CD8-positive, alpha-beta memory T cell (primary cell): ENCODE measurements around the gene LPP. TPM values are rescaled to one million over a fixed set of nuclear protein-coding genes. Genes with fewer than 3 reads are reported as not detected.

ENCODE experiments used
- CTCF ChIA-PET: fragments of 350-600 bp; sonication (Branson Sonifier 250); formaldehyde crosslinking; loops from one replicate; lab custom pipeline; 2021; ENCODE audit warnings: antibody characterized with exemption; lab: Charles Lee
- POLR2A ChIA-PET: fragments of 350-600 bp; sonication (Branson Sonifier 250); formaldehyde crosslinking; loops from one replicate; lab custom pipeline; 2021; ENCODE audit warnings: antibody characterized with exemption; lab: Charles Lee
- DNase-seq, 5 donors: peaks; one replicate each; pipeline versions ENCODE4 v3.0.0 to v3.0.0-alpha.2; 2020 to 2022; ENCODE audit warnings: mixed read lengths in 1 of 5
- H3K27ac ChIP-seq: one replicate; pipeline ENCODE4 v1.7.0; 2013; ENCODE audit warnings: low read depth, mild to moderate bottlenecking, low read length, moderate library complexity
- H3K27me3 ChIP-seq: 2 replicates; pipeline ENCODE4 v1.7.0; 2013; ENCODE audit warnings: low read length, mild to moderate bottlenecking; ENCODE audit not compliant: insufficient read depth, poor library complexity, severe bottlenecking
- H3K36me3 ChIP-seq: 2 replicates; pipeline ENCODE4 v1.7.0; 2013; ENCODE audit warnings: mild to moderate bottlenecking, low read length, moderate library complexity; ENCODE audit not compliant: insufficient read depth
- H3K4me1 ChIP-seq: 2 replicates; pipeline ENCODE4 v1.7.0; 2013; ENCODE audit warnings: mild to moderate bottlenecking, low read length, moderate library complexity; ENCODE audit not compliant: insufficient read depth
- H3K4me3 ChIP-seq: 2 replicates; pipeline ENCODE4 v1.7.0; 2013; ENCODE audit warnings: mild to moderate bottlenecking, low read length
- H3K9me3 ChIP-seq: 2 replicates; pipeline ENCODE4 v1.7.0; 2013; ENCODE audit warnings: mild to moderate bottlenecking, low read length
- H3K27ac Mint-ChIP-seq, 8 donors: one replicate each; pipeline ENCODE4 v1.8.0; 2020 to 2021; ENCODE audit warnings: mixed read lengths in 8 of 8, mild to moderate bottlenecking in 6 of 8, inconsistent platforms in 3 of 8, moderate library complexity in 3 of 8
- H3K27me3 Mint-ChIP-seq, 2 donors: one replicate each; pipeline ENCODE4 v1.8.0; 2020 to 2021; ENCODE audit warnings: mixed read lengths in 2 of 2, mild to moderate bottlenecking in 1 of 2, moderate library complexity in 1 of 2
- H3K36me3 Mint-ChIP-seq, 3 donors: one replicate each; pipeline ENCODE4 v1.8.0; 2020 to 2021; ENCODE audit warnings: mixed read lengths in 3 of 3, inconsistent platforms in 1 of 3, mild to moderate bottlenecking in 1 of 3
- H3K4me1 Mint-ChIP-seq, 3 donors: one replicate each; pipeline ENCODE4 v1.8.0; 2020 to 2021; ENCODE audit warnings: mixed read lengths in 3 of 3, inconsistent platforms in 1 of 3, mild to moderate bottlenecking in 1 of 3
- H3K4me3 Mint-ChIP-seq, 7 donors: one replicate each; pipeline ENCODE4 v1.8.0; 2020 to 2021; ENCODE audit warnings: mixed read lengths in 7 of 7, mild to moderate bottlenecking in 6 of 7, moderate library complexity in 4 of 7, inconsistent platforms in 2 of 7
- H3K9me3 Mint-ChIP-seq, 5 donors: one replicate each; pipeline ENCODE4 v1.8.0; 2020 to 2022; ENCODE audit warnings: mixed read lengths in 5 of 5, mild to moderate bottlenecking in 3 of 5, moderate library complexity in 2 of 5, inconsistent platforms in 1 of 5
- polyA plus RNA-seq: library from polyadenylated mRNA; unstranded; fragments of 300-500 nt; fragmentation: Illumina TruSeq; gene quantifications from one replicate; pipeline ENCODE4 v1.2.3, GENCODE V29; 2021
- total RNA-seq, 2 experiments: library from RNA; stranded (reverse); gene quantifications; one replicate each; pipeline ENCODE4 v1.2.3, GENCODE V29; 2021

The LPP gene
- total and polyA plus RNA-seq, 3 experiments from 2014 or later: 13.4 to 23.5 (median 18.0) TPM

DNA sequence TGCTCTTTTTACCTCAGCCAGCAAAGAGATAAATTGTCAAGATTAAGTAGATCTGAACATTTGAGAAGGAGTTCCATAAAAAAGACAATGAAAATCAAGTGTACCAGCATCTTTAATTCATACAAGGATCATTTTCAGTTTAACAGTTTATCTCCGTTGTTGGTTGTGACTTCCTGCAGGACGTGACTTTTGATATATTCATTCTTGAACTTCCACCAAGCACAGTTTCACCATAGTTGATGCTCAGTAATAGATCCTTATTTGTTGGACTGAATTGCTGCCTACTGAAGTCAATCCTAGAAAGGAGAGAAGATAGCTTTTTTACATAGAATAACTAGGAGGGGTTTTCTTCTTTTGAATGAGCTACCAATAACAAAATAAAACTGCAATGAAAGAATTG, 408.2 kb downstream of the LPP start:
- Histone ChIP-seq H3K4me3 (no peak overlapping the region), H3K9me3 (no peaks in the 10 kb centered on the region), H3K27me3 (no peaks in the 10 kb centered on the region), H3K4me1 (no peaks in the 10 kb centered on the region), H3K36me3 (no peaks in the 10 kb centered on the region), H3K27ac (no peak overlapping the region)
- H3K4me3 Mint-ChIP-seq: peak overlapping the region in 2 of 7 donors; percentile 6 to 20
- H3K27me3 Mint-ChIP-seq: no peaks in the 10 kb centered on the region
- H3K4me1 Mint-ChIP-seq: peaks cover 27 to 49% (median 33%) of the 10 kb centered on the region in 3 donors
- H3K9me3 Mint-ChIP-seq: no peaks in the 10 kb centered on the region
- ChIA-PET POLR2A (no interaction called here), CTCF (no interaction called here)
- peak overlapping the region in 3 of 8 donors; percentile 31 to 66 (median 50) for H3K27ac Mint-ChIP-seq
- DNase-seq: no peak
- H3K36me3 Mint-ChIP-seq: peaks cover 1 to 9% (median 3%) of the 10 kb centered on the region in 3 donors

DNA sequence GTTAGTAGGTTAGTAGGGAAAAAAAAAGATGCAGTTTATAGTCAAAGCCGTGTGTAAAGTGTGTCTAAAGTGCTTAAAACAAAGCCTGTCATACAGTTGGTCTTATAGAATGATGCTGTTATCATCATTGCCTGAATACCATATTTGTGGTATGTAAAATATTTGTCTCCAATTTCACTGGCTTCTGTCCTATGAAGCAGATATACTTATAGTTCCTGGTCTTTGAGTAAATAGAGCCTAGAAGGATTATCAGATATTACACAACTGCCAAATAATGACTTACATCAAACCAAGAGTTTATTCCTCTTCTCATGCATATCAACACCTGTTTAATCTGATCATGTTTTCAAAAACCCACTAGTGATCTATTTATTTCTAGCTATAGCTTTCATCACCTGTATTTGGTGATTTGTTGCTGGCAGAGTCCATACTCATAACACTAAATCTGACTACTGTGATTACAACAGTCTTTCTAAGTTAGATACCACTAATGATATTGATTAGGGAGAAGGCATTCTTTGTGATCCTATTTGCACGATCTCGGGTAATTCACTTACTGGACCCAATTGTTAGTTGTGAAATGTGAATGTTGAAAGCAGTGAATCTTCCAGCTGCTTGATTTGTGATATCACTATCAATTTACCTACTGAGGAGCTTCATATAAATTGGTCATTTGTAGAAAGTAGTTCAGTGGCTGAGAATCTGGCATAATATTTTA, 413.7 kb downstream of the LPP start:
- no peak overlapping the region for H3K4me3 ChIP-seq
- H3K36me3 ChIP-seq: no peaks in the 10 kb centered on the region
- peaks cover 0 to 3% (median 0%) of the 10 kb centered on the region in 3 donors for H3K36me3 Mint-ChIP-seq
- DNase-seq: no peak
- ChIA-PET CTCF (no interaction called here), POLR2A (no interaction called here)
- H3K9me3 ChIP-seq: no peaks in the 10 kb centered on the region
- no peak overlapping the region for H3K27ac ChIP-seq
- H3K4me1 ChIP-seq: no peaks in the 10 kb centered on the region
- no peaks in the 10 kb centered on the region for H3K9me3 Mint-ChIP-seq
- H3K27ac Mint-ChIP-seq: peak overlapping the region in 3 of 8 donors; percentile 29 to 71 (median 40)
- no peaks in the 10 kb centered on the region for H3K27me3 ChIP-seq
- peaks cover 6 to 22% (median 15%) of the 10 kb centered on the region in 3 donors for H3K4me1 Mint-ChIP-seq
- H3K27me3 Mint-ChIP-seq: no peaks in the 10 kb centered on the region
- no peak overlapping the region for H3K4me3 Mint-ChIP-seq

DNA sequence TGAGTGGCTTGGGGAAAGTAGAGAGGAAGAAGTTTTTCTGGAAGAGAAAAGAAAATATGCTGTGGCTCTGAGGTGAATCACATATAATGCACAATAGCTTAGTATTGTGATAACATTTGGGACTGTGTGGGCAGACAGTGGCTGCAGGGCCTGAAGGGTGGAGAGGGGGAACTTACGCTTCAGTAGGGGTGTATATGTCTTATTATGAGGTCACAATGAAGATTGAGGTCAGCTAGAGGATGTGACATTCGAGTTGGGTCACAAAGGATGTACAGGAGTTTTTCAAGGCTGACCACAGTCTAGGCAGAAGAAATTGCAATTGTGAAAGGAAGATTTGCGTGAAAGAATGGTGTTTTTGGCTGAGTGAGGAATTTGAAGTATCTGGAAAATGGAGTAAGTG, 414.8 kb downstream of the LPP start:
- ChIA-PET POLR2A (no interaction called here), CTCF (no interaction called here)
- DNase-seq: peak in 2 of 5 donors; percentile 1 to 44
- no peaks in the 10 kb centered on the region for H3K9me3 Mint-ChIP-seq
- Histone ChIP-seq H3K4me1 (no peaks in the 10 kb centered on the region), H3K36me3 (no peaks in the 10 kb centered on the region), H3K27me3 (no peaks in the 10 kb centered on the region), H3K27ac (no peak overlapping the region), H3K4me3 (no peak overlapping the region), H3K9me3 (no peaks in the 10 kb centered on the region)
- H3K27ac Mint-ChIP-seq: peak overlapping the region in 6 of 8 donors; percentile 38 to 85 (median 48)
- H3K36me3 Mint-ChIP-seq: peaks cover 0 to 3% (median 0%) of the 10 kb centered on the region in 3 donors
- H3K27me3 Mint-ChIP-seq: no peaks in the 10 kb centered on the region
- H3K4me1 Mint-ChIP-seq: peaks cover 6 to 18% (median 17%) of the 10 kb centered on the region in 3 donors
- H3K4me3 Mint-ChIP-seq: peak overlapping the region in 1 of 7 donors; percentile 26

DNA sequence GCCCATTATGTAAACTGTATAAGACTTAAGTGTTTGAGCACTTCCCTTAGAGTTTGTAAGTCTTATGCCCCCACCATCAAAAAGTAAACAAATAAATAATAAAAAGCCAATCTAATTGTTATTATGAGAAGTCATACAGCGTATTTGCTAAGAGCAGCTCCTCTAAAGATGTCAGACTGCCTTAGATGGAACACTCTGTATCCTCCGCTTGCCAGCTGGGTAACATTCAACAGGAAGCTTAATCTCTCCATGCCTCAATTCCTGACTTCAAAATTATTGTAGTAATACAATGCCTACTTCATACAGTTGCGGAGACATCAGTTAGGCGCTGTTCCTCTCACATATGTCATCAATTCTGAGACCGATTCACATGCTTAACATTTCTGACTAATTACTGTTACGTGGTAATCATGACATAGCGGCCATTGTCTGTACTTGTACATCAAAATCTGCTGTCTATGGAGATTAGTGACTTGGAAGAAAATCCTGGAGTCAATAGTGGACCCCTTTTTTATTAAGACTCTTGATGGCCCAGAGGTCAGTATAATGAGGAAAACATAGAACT, 417.7 kb downstream of the LPP start:
- Mint-ChIP-seq H3K9me3 (no peaks in the 10 kb centered on the region), H3K27ac (peak overlapping the region in 1 of 8 donors; percentile 17), H3K27me3 (no peaks in the 10 kb centered on the region), H3K4me3 (no peak overlapping the region), H3K4me1 (peaks cover 6 to 18% (median 15%) of the 10 kb centered on the region in 3 donors), H3K36me3 (peaks cover 0 to 6% (median 3%) of the 10 kb centered on the region in 3 donors)
- Histone ChIP-seq H3K9me3 (no peaks in the 10 kb centered on the region), H3K36me3 (no peaks in the 10 kb centered on the region), H3K4me3 (no peak overlapping the region), H3K27me3 (no peaks in the 10 kb centered on the region), H3K27ac (no peak overlapping the region), H3K4me1 (no peaks in the 10 kb centered on the region)
- DNase-seq: no peak
- ChIA-PET CTCF (no interaction called here), POLR2A (no interaction called here)

DNA sequence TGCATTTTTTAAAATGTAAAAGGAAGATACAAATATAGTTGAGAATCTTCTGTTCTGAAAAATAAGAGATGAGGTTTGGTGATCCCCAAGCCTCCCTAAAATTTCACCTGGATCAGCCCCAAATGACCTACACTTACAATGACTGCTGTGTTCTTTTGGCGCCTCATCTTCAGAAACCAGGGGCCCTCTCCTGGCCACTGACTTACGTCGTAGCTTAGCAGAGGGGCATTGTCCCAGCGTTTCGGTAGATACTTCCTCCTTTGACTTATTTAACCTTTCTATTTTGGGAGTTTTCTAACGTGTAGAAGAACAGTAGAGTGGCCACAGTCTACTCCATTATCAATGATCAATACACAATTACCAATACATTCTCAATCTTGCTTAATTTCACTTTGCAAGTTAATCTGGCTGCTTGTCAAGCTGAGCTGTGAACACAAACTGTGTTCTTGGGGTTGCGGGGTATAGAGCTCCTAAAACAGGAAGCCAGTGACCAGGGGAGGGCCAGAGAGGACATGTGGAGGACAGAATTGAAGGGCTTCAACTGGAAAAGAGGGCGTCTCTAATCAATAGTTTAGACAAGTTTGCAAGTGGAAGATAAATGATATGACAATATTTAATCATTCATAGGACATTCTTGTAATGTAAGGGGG, 419.5 kb downstream of the LPP start:
- Mint-ChIP-seq H3K4me1 (peaks cover 5 to 13% (median 8%) of the 10 kb centered on the region in 3 donors), H3K4me3 (no peak overlapping the region), H3K27me3 (no peaks in the 10 kb centered on the region), H3K36me3 (peaks cover 0 to 6% (median 3%) of the 10 kb centered on the region in 3 donors), H3K27ac (peak overlapping the region in 1 of 8 donors; percentile 12), H3K9me3 (no peaks in the 10 kb centered on the region)
- DNase-seq: no peak
- CTCF ChIA-PET: no interaction called here
- Histone ChIP-seq H3K9me3 (no peaks in the 10 kb centered on the region), H3K4me3 (no peak overlapping the region), H3K4me1 (no peaks in the 10 kb centered on the region), H3K27ac (no peak overlapping the region), H3K27me3 (no peaks in the 10 kb centered on the region), H3K36me3 (no peaks in the 10 kb centered on the region)
- POLR2A ChIA-PET: no interaction called here

DNA sequence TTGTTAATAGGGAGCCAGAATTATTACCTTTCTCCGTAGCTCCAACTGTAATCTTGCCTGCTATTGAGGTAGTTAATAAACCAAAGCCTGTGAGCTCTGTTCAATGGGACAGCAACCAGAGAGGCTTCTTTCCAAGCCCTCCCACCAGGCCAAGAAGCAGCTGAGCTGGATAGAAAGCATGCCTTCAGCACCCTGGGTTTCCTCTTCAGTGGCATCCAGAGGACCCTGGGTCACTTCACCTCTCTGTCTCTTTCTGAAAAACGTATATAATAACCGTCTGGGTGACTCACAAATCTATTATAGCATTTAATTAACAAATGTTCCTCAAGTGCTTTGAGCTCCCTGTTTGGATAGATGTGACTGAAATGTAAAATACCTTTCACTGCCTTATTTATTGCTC, 420.0 kb downstream of the LPP start:
- peaks cover 0 to 6% (median 3%) of the 10 kb centered on the region in 3 donors for H3K36me3 Mint-ChIP-seq
- H3K4me3 ChIP-seq: no peak overlapping the region
- H3K9me3 Mint-ChIP-seq: no peaks in the 10 kb centered on the region
- peaks cover 0 to 7% (median 3%) of the 10 kb centered on the region in 3 donors for H3K4me1 Mint-ChIP-seq
- H3K27me3 Mint-ChIP-seq: no peaks in the 10 kb centered on the region
- DNase-seq: no peak
- no peaks in the 10 kb centered on the region for H3K4me1 ChIP-seq
- CTCF ChIA-PET: no interaction called here
- H3K27ac ChIP-seq: no peak overlapping the region
- no peaks in the 10 kb centered on the region for H3K36me3 ChIP-seq
- POLR2A ChIA-PET: no interaction called here
- H3K9me3 ChIP-seq: no peaks in the 10 kb centered on the region
- no peaks in the 10 kb centered on the region for H3K27me3 ChIP-seq
- no peak overlapping the region for H3K4me3 Mint-ChIP-seq
- no peak overlapping the region for H3K27ac Mint-ChIP-seq

DNA sequence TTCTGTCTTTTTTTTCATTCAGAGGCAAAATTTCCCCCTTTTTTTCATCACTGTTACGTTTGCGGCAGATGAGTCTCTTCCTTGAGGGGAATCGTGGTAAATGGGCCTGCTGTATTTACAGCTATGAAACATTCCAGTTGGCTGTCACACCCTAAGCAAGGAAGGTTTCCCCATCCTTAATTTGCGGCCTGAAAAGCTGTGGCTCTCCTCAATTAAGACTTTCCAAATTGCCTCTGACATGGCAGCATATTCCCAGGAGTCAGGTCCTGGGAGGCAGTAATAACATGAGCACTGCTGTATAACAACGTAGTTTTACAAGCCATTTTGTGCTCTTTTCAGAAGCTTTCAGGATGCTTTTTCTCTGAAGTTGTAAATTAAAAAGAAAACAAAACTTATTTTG, 420.9 kb downstream of the LPP start:
- H3K36me3 ChIP-seq: no peaks in the 10 kb centered on the region
- Mint-ChIP-seq H3K36me3 (peaks cover 0 to 6% (median 3%) of the 10 kb centered on the region in 3 donors), H3K9me3 (no peaks in the 10 kb centered on the region), H3K4me1 (peaks cover 0 to 7% (median 0%) of the 10 kb centered on the region in 3 donors), H3K27ac (peak overlapping the region in 1 of 8 donors; percentile 5), H3K27me3 (no peaks in the 10 kb centered on the region), H3K4me3 (no peak overlapping the region)
- no peaks in the 10 kb centered on the region for H3K9me3 ChIP-seq
- no peaks in the 10 kb centered on the region for H3K27me3 ChIP-seq
- ChIA-PET CTCF (no interaction called here), POLR2A (no interaction called here)
- DNase-seq: no peak
- no peak overlapping the region for H3K27ac ChIP-seq
- no peak overlapping the region for H3K4me3 ChIP-seq
- H3K4me1 ChIP-seq: no peaks in the 10 kb centered on the region

GRCh38 chr3:188575501-188575900, 421.5 kb downstream of the LPP start:
- no peaks in the 10 kb centered on the region for H3K36me3 ChIP-seq
- no peaks in the 10 kb centered on the region for H3K27me3 ChIP-seq
- H3K27ac ChIP-seq: no peak overlapping the region
- Mint-ChIP-seq H3K27ac (no peak overlapping the region), H3K27me3 (no peaks in the 10 kb centered on the region), H3K4me1 (peaks cover 0 to 7% (median 0%) of the 10 kb centered on the region in 3 donors), H3K36me3 (peaks cover 0 to 6% (median 3%) of the 10 kb centered on the region in 3 donors), H3K4me3 (no peak overlapping the region), H3K9me3 (no peaks in the 10 kb centered on the region)
- ChIA-PET CTCF (no interaction called here), POLR2A (no interaction called here)
- H3K9me3 ChIP-seq: no peaks in the 10 kb centered on the region
- H3K4me1 ChIP-seq: no peaks in the 10 kb centered on the region
- no peak for DNase-seq
- H3K4me3 ChIP-seq: no peak overlapping the region
